SK-N-SH treated with all-trans-retinoic acid at 6 μM for 48 hours (cell line): Measurements from ENCODE around the gene C2CD3.

ENCODE experiments used
- ATAC-seq: fragments of 200-7000 bp; cut with Tn5 transposase; 3 replicates; pipeline ENCODE4 v1.9.1; 2020; ENCODE audit warnings: mild to moderate bottlenecking, moderate library complexity
- ARNTL ChIP-seq: fragments of 450-650 bp; formaldehyde crosslinking; IDR thresholded peaks from 2 replicates; pipeline ENCODE4 v1.5.0; 2020; ENCODE audit warnings: low read depth, mild to moderate bottlenecking, moderate library complexity, borderline replicate concordance
- BACH2 ChIP-seq: fragments of 250-450 bp; sonication (Bioruptor Pico); IDR thresholded peaks from 2 replicates; pipeline ENCODE4 v1.9.0; 2021; ENCODE audit warnings: mild to moderate bottlenecking, borderline replicate concordance
- CSDC2 ChIP-seq: fragments of 250-450 bp; sonication (Bioruptor Pico); IDR thresholded peaks from 2 replicates; pipeline ENCODE4 v1.5.0; 2020; ENCODE audit warnings: mild to moderate bottlenecking, moderate library complexity
- ESRRG ChIP-seq: fragments of 250-450 bp; sonication (Bioruptor Pico); IDR thresholded peaks from 2 replicates; pipeline ENCODE4 v1.6.1; 2021; ENCODE audit warnings: mild to moderate bottlenecking
- GLIS3 ChIP-seq: fragments of 250-450 bp; sonication (Bioruptor Pico); IDR thresholded peaks from 2 replicates; pipeline ENCODE4 v1.5.0; 2020; ENCODE audit warnings: mild to moderate bottlenecking, moderate library complexity
- ISL1 ChIP-seq: fragments of 250-450 bp; sonication (Bioruptor Pico); IDR thresholded peaks from 2 replicates; pipeline ENCODE4 v2.1.2; 2022; ENCODE audit warnings: mild to moderate bottlenecking, moderate library complexity
- OSR1 ChIP-seq: fragments of 250-450 bp; sonication (Bioruptor Pico); IDR thresholded peaks from 2 replicates; pipeline ENCODE4 v1.8.0; 2022; ENCODE audit warnings: moderate library complexity, mild to moderate bottlenecking, inconsistent platforms
- PATZ1 ChIP-seq: fragments of 250-450 bp; sonication (Bioruptor Pico); IDR thresholded peaks from 2 replicates; pipeline ENCODE4 v1.8.0; 2020; ENCODE audit warnings: mild to moderate bottlenecking, moderate library complexity, borderline replicate concordance
- POU6F1 ChIP-seq: fragments of 250-450 bp; sonication (Bioruptor Pico); IDR thresholded peaks from 2 replicates; pipeline ENCODE4 v1.8.0; 2021; ENCODE audit warnings: low read depth, mild to moderate bottlenecking, moderate library complexity, borderline replicate concordance
- RARB ChIP-seq: fragments of 250-450 bp; sonication (Bioruptor Pico); IDR thresholded peaks from 2 replicates; pipeline ENCODE4 v1.8.0; 2021; ENCODE audit warnings: mild to moderate bottlenecking, moderate library complexity
- SNAI2 ChIP-seq: fragments of 250-450 bp; sonication (Bioruptor Pico); IDR thresholded peaks from 2 replicates; pipeline ENCODE4 v1.5.0; 2020; ENCODE audit warnings: mild to moderate bottlenecking, moderate library complexity
- TCF4 ChIP-seq: fragments of 250-450 bp; sonication (Bioruptor Pico); IDR thresholded peaks from 2 replicates; pipeline ENCODE4 v1.8.0; 2021; ENCODE audit warnings: mild to moderate bottlenecking, moderate library complexity, borderline replicate concordance
- TOX ChIP-seq: fragments of 250-450 bp; sonication (Bioruptor Pico); IDR thresholded peaks from 2 replicates; pipeline ENCODE4 v1.8.0; 2021; ENCODE audit warnings: mild to moderate bottlenecking, moderate library complexity, borderline replicate concordance
- TSHZ2 ChIP-seq: fragments of 250-450 bp; sonication (Bioruptor Pico); IDR thresholded peaks from 2 replicates; pipeline ENCODE4 v1.5.0; 2020; ENCODE audit warnings: mild to moderate bottlenecking, moderate library complexity
- ZFP30 ChIP-seq: fragments of 450-650 bp; formaldehyde crosslinking; IDR thresholded peaks from 2 replicates; pipeline ENCODE4 v1.5.0; 2022; ENCODE audit warnings: mild to moderate bottlenecking, moderate library complexity
- ZNF565 ChIP-seq: fragments of 450-650 bp; formaldehyde crosslinking; conservative IDR thresholded peaks from 2 replicates; pipeline ENCODE4 v1.5.0; 2020; ENCODE audit warnings: low read depth, mild to moderate bottlenecking, moderate library complexity
- ZNF8 ChIP-seq: fragments of 450-650 bp; formaldehyde crosslinking; IDR thresholded peaks from 2 replicates; pipeline ENCODE4 v1.5.0; 2020; ENCODE audit warnings: mild to moderate bottlenecking, moderate library complexity
- TF ChIP-seq, protein P1 (sequence below): fragments of 250-450 bp; sonication (Bioruptor Pico); IDR thresholded peaks from 2 replicates; pipeline ENCODE4 v1.5.1; 2020; ENCODE audit warnings: low read depth, mild to moderate bottlenecking, moderate library complexity

C2CD3 gene

GRCh38 chr11:74182635-74183034 lies 11.8 kb upstream of the C2CD3 start (continued):
- no peak for TF ChIP-seq TOX (CRISPR knock-in tag)

DNA sequence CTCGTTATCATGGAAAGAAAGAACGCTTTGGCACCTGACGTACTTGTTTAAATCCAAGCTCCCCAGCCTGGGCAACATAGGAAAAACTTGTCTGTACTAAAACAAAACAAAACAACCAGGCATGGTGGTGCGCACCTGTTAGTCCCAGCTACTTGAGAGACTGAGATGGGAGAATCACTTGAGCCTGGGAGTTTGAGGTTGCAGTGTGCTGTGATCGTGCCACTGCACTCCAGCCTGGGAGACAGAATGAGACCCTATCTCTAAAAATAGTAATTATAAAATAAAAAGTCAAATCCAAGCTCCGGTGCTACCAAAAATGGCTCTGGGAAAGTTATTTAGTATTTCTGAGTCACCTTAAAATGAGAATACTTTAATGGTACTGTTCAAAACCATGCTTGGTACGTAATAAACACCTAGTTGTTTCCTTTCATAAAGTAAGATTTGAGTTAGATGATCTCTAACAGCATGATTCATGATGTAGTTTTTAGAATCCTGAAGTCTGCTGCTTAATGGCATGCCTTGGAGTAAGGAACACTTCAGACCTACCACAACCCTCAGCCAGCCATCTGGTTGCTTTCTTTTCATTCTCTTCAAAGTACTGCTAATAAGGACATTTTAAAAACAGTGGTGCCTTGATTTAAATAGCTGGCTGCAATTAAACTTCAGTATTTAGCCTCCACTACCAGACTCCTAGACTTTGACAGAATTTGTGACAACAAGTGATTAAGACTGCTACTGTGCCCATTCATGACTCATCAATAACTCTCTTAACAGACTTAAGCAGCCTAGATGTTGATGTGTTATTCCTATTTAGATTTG lies 8.6 kb upstream of the C2CD3 start:
- no peak for TF ChIP-seq ZNF565
- TF ChIP-seq BACH2 (CRISPR knock-in tag): no peak
- TF ChIP-seq TCF4 (CRISPR knock-in tag): no peak
- no peak for TF ChIP-seq ESRRG (CRISPR knock-in tag)
- TF ChIP-seq PATZ1 (CRISPR knock-in tag): no peak
- TF ChIP-seq GLIS3 (CRISPR knock-in tag): no peak
- ATAC-seq: peak; percentile 82

GRCh38 chr11:74175920-74176319 lies 5.1 kb upstream of the C2CD3 start:
- no peak for TF ChIP-seq ARNTL (CRISPR knock-in tag)
- no peak for TF ChIP-seq TOX (CRISPR knock-in tag)
- no peak for TF ChIP-seq ZFP30 (CRISPR knock-in tag)
- no peak for TF ChIP-seq TCF4 (CRISPR knock-in tag)
- no peak for TF ChIP-seq ISL1 (CRISPR knock-in tag)
- no peak for TF ChIP-seq ZNF565
- TF ChIP-seq CSDC2: no peak
- TF ChIP-seq OSR1 (CRISPR knock-in tag): no peak
- no peak for TF ChIP-seq SNAI2 (CRISPR knock-in tag)
- TF ChIP-seq ZNF8 (CRISPR knock-in tag): no peak
- no peak for TF ChIP-seq POU6F1 (CRISPR knock-in tag)
- TF ChIP-seq TSHZ2 (CRISPR knock-in tag): no peak
- TF ChIP-seq, protein P1, sequence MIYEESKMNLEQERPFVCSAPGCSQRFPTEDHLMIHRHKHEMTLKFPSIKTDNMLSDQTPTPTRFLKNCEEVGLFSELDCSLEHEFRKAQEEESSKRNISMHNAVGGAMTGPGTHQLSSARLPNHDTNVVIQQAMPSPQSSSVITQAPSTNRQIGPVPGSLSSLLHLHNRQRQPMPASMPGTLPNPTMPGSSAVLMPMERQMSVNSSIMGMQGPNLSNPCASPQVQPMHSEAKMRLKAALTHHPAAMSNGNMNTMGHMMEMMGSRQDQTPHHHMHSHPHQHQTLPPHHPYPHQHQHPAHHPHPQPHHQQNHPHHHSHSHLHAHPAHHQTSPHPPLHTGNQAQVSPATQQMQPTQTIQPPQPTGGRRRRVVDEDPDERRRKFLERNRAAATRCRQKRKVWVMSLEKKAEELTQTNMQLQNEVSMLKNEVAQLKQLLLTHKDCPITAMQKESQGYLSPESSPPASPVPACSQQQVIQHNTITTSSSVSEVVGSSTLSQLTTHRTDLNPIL (CRISPR knock-in tag): no peak
- no peak for ATAC-seq

DNA sequence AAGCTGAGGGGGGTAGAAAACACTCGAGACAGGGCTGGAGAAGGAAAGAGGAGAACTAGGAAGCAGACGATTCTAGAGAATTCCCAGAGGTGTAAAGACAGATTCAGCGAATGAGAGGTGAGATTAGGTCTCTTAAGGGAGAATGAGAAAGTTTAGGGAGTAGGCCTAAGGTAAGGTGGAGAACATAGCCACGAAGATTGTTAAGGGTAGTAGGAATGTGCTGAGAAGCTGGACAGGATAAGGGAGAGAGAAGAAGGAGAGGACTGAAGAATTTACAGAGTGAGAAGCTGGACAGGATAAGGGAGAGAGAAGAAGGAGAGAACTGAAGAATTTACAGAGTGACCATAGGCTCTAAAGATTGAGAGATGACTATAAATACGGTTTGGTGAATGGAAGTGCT lies 1.2 kb upstream of the C2CD3 start:
- TF ChIP-seq TOX (CRISPR knock-in tag): no peak
- no peak for TF ChIP-seq GLIS3 (CRISPR knock-in tag)
- no peak for TF ChIP-seq ISL1 (CRISPR knock-in tag)
- TF ChIP-seq TSHZ2 (CRISPR knock-in tag): no peak
- TF ChIP-seq RARB (CRISPR knock-in tag): no peak
- ATAC-seq: peak; percentile 2; the same call in 1 of the 3 replicates
